SK-N-SH treated with all-trans-retinoic acid at 6 μM for 48 hours (cell line): Measurements from ENCODE around the gene AMBN.

Experiments used
- ATAC-seq: fragments of 200-7000 bp; cut with Tn5 transposase; 3 replicates; pipeline ENCODE4 v1.9.1; 2020; ENCODE audit warnings: mild to moderate bottlenecking, moderate library complexity
- ARNTL ChIP-seq: fragments of 450-650 bp; formaldehyde crosslinking; IDR thresholded peaks from 2 replicates; pipeline ENCODE4 v1.5.0; 2020; ENCODE audit warnings: low read depth, mild to moderate bottlenecking, moderate library complexity, borderline replicate concordance
- BACH2 ChIP-seq: fragments of 250-450 bp; sonication (Bioruptor Pico); IDR thresholded peaks from 2 replicates; pipeline ENCODE4 v1.9.0; 2021; ENCODE audit warnings: mild to moderate bottlenecking, borderline replicate concordance
- CREB5 ChIP-seq: fragments of 250-450 bp; sonication (Bioruptor Pico); IDR thresholded peaks from 2 replicates; pipeline ENCODE4 v1.5.1; 2020; ENCODE audit warnings: low read depth, mild to moderate bottlenecking, moderate library complexity
- CSDC2 ChIP-seq: fragments of 250-450 bp; sonication (Bioruptor Pico); IDR thresholded peaks from 2 replicates; pipeline ENCODE4 v1.5.0; 2020; ENCODE audit warnings: mild to moderate bottlenecking, moderate library complexity
- CSRNP3 ChIP-seq: fragments of 250-450 bp; sonication (Bioruptor Pico); IDR thresholded peaks from 2 replicates; pipeline ENCODE4 v1.5.1; 2021; ENCODE audit warnings: mild to moderate bottlenecking, moderate library complexity
- ESRRG ChIP-seq: fragments of 250-450 bp; sonication (Bioruptor Pico); IDR thresholded peaks from 2 replicates; pipeline ENCODE4 v1.6.1; 2021; ENCODE audit warnings: mild to moderate bottlenecking
- GLIS3 ChIP-seq: fragments of 250-450 bp; sonication (Bioruptor Pico); IDR thresholded peaks from 2 replicates; pipeline ENCODE4 v1.5.0; 2020; ENCODE audit warnings: mild to moderate bottlenecking, moderate library complexity
- ISL1 ChIP-seq: fragments of 250-450 bp; sonication (Bioruptor Pico); IDR thresholded peaks from 2 replicates; pipeline ENCODE4 v2.1.2; 2022; ENCODE audit warnings: mild to moderate bottlenecking, moderate library complexity
- OSR1 ChIP-seq: fragments of 250-450 bp; sonication (Bioruptor Pico); IDR thresholded peaks from 2 replicates; pipeline ENCODE4 v1.8.0; 2022; ENCODE audit warnings: moderate library complexity, mild to moderate bottlenecking, inconsistent platforms
- POU6F1 ChIP-seq: fragments of 250-450 bp; sonication (Bioruptor Pico); IDR thresholded peaks from 2 replicates; pipeline ENCODE4 v1.8.0; 2021; ENCODE audit warnings: low read depth, mild to moderate bottlenecking, moderate library complexity, borderline replicate concordance
- PPARA ChIP-seq: fragments of 250-450 bp; sonication (Bioruptor Pico); IDR thresholded peaks from 2 replicates; pipeline ENCODE4 v1.5.0; 2020; ENCODE audit warnings: mild to moderate bottlenecking, borderline replicate concordance
- RARB ChIP-seq: fragments of 250-450 bp; sonication (Bioruptor Pico); IDR thresholded peaks from 2 replicates; pipeline ENCODE4 v1.8.0; 2021; ENCODE audit warnings: mild to moderate bottlenecking, moderate library complexity
- TCF4 ChIP-seq: fragments of 250-450 bp; sonication (Bioruptor Pico); IDR thresholded peaks from 2 replicates; pipeline ENCODE4 v1.8.0; 2021; ENCODE audit warnings: mild to moderate bottlenecking, moderate library complexity, borderline replicate concordance
- TOX ChIP-seq: fragments of 250-450 bp; sonication (Bioruptor Pico); IDR thresholded peaks from 2 replicates; pipeline ENCODE4 v1.8.0; 2021; ENCODE audit warnings: mild to moderate bottlenecking, moderate library complexity, borderline replicate concordance
- ZC3H10 ChIP-seq: fragments of 250-450 bp; sonication (Bioruptor Pico); IDR thresholded peaks from 2 replicates; pipeline ENCODE4 v1.5.1; 2021; ENCODE audit warnings: mild to moderate bottlenecking, moderate library complexity
- ZFP3 ChIP-seq: fragments of 250-450 bp; sonication (Bioruptor Pico); IDR thresholded peaks from 2 replicates; pipeline ENCODE4 v1.5.0; 2020; ENCODE audit warnings: mild to moderate bottlenecking, moderate library complexity
- ZFP30 ChIP-seq: fragments of 450-650 bp; formaldehyde crosslinking; IDR thresholded peaks from 2 replicates; pipeline ENCODE4 v1.5.0; 2022; ENCODE audit warnings: mild to moderate bottlenecking, moderate library complexity
- ZNF565 ChIP-seq: fragments of 450-650 bp; formaldehyde crosslinking; conservative IDR thresholded peaks from 2 replicates; pipeline ENCODE4 v1.5.0; 2020; ENCODE audit warnings: low read depth, mild to moderate bottlenecking, moderate library complexity
- ZNF70 ChIP-seq: fragments of 450-650 bp; formaldehyde crosslinking; IDR thresholded peaks from 2 replicates; pipeline ENCODE4 v1.5.0; 2020; ENCODE audit warnings: mild to moderate bottlenecking, moderate library complexity
- ZNF8 ChIP-seq: fragments of 450-650 bp; formaldehyde crosslinking; IDR thresholded peaks from 2 replicates; pipeline ENCODE4 v1.5.0; 2020; ENCODE audit warnings: mild to moderate bottlenecking, moderate library complexity
- TF ChIP-seq, protein P1 (sequence below): fragments of 250-450 bp; sonication (Bioruptor Pico); IDR thresholded peaks from 2 replicates; pipeline ENCODE4 v1.8.0; 2020; ENCODE audit warnings: mild to moderate bottlenecking, moderate library complexity, borderline replicate concordance

The AMBN gene

DNA sequence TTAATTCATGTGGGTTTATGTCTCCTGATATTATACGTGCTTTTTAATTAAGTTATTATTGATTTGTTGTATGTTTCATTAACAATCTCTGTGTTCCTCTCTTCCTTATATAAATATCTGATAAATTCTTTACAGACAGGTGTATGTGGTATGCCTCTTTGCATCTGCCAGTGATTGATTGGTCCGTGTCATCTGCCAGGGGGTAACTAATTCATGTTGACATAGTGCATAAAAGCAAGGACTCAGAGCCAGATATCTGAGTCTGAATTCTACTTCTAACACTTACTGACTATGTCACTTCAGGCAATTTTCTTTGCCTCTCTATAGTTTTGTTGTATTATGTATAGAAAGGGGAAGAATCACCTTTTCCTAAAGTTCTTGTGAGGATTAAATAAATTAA is 5.2 kb upstream of the AMBN start (continued):
- TF ChIP-seq, protein P1, sequence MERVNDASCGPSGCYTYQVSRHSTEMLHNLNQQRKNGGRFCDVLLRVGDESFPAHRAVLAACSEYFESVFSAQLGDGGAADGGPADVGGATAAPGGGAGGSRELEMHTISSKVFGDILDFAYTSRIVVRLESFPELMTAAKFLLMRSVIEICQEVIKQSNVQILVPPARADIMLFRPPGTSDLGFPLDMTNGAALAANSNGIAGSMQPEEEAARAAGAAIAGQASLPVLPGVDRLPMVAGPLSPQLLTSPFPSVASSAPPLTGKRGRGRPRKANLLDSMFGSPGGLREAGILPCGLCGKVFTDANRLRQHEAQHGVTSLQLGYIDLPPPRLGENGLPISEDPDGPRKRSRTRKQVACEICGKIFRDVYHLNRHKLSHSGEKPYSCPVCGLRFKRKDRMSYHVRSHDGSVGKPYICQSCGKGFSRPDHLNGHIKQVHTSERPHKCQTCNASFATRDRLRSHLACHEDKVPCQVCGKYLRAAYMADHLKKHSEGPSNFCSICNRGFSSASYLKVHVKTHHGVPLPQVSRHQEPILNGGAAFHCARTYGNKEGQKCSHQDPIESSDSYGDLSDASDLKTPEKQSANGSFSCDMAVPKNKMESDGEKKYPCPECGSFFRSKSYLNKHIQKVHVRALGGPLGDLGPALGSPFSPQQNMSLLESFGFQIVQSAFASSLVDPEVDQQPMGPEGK (CRISPR knock-in tag) = no peak
- TF ChIP-seq OSR1 (no peak), PPARA (no peak), CSDC2 (no peak)

GRCh38 chr4:70589785-70590184 is 2.3 kb upstream of the AMBN start:
- ATAC-seq = no peak

DNA sequence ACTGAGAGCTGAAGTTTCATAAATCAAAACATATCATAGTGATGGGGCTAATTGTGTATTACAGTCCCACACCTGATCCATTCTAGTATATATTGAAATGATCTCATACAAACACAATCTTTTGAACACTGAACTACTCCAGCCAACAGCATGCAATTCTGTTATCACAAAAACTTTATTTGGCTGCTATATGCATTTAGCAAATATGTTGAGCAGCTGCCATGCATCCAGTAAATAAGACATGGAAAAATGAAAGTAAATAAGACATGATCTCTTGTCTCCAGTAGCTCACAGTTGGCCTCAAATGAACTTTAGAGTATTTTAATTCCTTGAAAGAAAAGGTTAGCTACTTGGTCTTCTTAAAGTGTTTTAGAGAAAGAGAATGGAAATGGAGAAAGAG is 2.1 kb downstream of the AMBN start:
- no peak for ATAC-seq
- TF ChIP-seq ARNTL = no peak
- TF ChIP-seq CREB5 = no peak
- TF ChIP-seq GLIS3 = no peak
- no peak for TF ChIP-seq TOX
- TF ChIP-seq CSDC2 = no peak
- no peak for TF ChIP-seq CSRNP3
- no peak for TF ChIP-seq OSR1
- TF ChIP-seq ZNF8 (CRISPR knock-in tag) = no peak
- no peak for TF ChIP-seq BACH2 (CRISPR knock-in tag)
- TF ChIP-seq, protein P1 (CRISPR knock-in tag) = no peak
- TF ChIP-seq, all 23 proteins: peak for 0

More at GRCh38 chr4:70589785-70590184, 2.3 kb upstream of the AMBN start:
- TF ChIP-seq CSRNP3 (no peak), ZFP30 (CRISPR knock-in tag) (no peak), ARNTL (no peak), TCF4 (CRISPR knock-in tag) (no peak), ZFP3 (no peak), POU6F1 (no peak), OSR1 (no peak), RARB (CRISPR knock-in tag) (no peak), GLIS3 (no peak), ZNF8 (CRISPR knock-in tag) (no peak), ZNF565 (CRISPR knock-in tag) (no peak), BACH2 (CRISPR knock-in tag) (no peak), ISL1 (CRISPR knock-in tag) (no peak), ESRRG (no peak), PPARA (no peak)
- TF ChIP-seq, all 23 proteins: peak for 0

DNA sequence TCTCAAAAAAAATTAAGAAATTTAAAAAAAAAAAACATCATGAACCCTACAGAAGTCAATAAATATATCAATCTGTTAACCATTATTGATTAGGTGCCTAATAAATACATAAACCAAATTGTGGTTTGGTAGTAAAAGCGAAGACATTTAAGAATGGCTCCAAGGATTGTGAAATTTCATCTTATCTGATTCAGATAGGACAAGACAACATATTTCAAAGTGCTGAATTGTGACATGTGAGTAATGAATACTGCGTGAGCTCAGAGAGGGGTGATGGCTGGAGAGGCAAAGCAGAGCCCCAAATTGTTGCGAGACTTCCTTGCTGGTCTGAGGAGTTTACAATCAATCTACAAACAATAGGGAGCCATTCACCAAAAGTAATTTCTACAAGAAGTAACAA is 8.2 kb downstream of the AMBN start:
- ATAC-seq = no peak
- TF ChIP-seq ISL1 (CRISPR knock-in tag) = no peak
- TF ChIP-seq CREB5 = no peak
- TF ChIP-seq, protein P1 (CRISPR knock-in tag) = no peak
- no peak for TF ChIP-seq CSRNP3
- TF ChIP-seq ZFP30 (CRISPR knock-in tag) = no peak
- TF ChIP-seq ZNF8 (CRISPR knock-in tag) = no peak
- no peak for TF ChIP-seq CSDC2
- TF ChIP-seq ZNF70 (CRISPR knock-in tag) = no peak
- TF ChIP-seq ARNTL = no peak
- no peak for TF ChIP-seq TOX
- TF ChIP-seq ZC3H10 (CRISPR knock-in tag) = no peak
- no peak for TF ChIP-seq ZFP3
- no peak for TF ChIP-seq BACH2 (CRISPR knock-in tag)
- no peak for TF ChIP-seq PPARA
- no peak for TF ChIP-seq TCF4 (CRISPR knock-in tag)
